EL (cell line): ENCODE measurements around the gene GIMAP7.
"Not testable (repeated sequence)": the region's sequence is repeated elsewhere in the genome, so short reads cannot be mapped to it uniquely, and the experiment has no call there.

Experiments
- DNase-seq: peaks from one replicate; pipeline ENCODE4 v3.0.0-alpha.2; 2016

GIMAP7 gene

GRCh38 chr7:150514748-150515222, at the start of gene GIMAP7:
TSS of gene GIMAP7 (plus strand) at chr7:150514872. CDS start at chr7:150519975, 5,103 bp downstream.
- no peak for DNase-seq

- DNase-seq = no peak
Observed at GRCh38 chr7:150464962-150465361, 49.7 kb upstream of the GIMAP7 start.

- DNase-seq = no peak
Observed at GRCh38 chr7:150465414-150465813, 49.3 kb upstream of the GIMAP7 start.

- DNase-seq = no peak
Observed at GRCh38 chr7:150466477-150466876, 48.2 kb upstream of the GIMAP7 start.

GRCh38 chr7:150468241-150468640, 46.4 kb upstream of the GIMAP7 start:
- no peak for DNase-seq

- no peak for DNase-seq
Observed at GRCh38 chr7:150471886-150472285, 42.8 kb upstream of the GIMAP7 start.

GRCh38 chr7:150473902-150474301, 40.8 kb upstream of the GIMAP7 start:
- DNase-seq = no peak

- no peak for DNase-seq
Observed at GRCh38 chr7:150476285-150476684, 38.4 kb upstream of the GIMAP7 start.

- no peak for DNase-seq
Observed at GRCh38 chr7:150476819-150477631, 37.6 kb upstream of the GIMAP7 start.

GRCh38 chr7:150479023-150479716, 35.5 kb upstream of the GIMAP7 start:
- DNase-seq = no peak

- no peak for DNase-seq
Observed at GRCh38 chr7:150481186-150481920, 33.3 kb upstream of the GIMAP7 start.

- DNase-seq = no peak
Observed at GRCh38 chr7:150481922-150482321, 32.8 kb upstream of the GIMAP7 start.

GRCh38 chr7:150483514-150483913, 31.2 kb upstream of the GIMAP7 start:
- DNase-seq = not testable (repeated sequence)

GRCh38 chr7:150484071-150484470, 30.6 kb upstream of the GIMAP7 start:
- not testable (repeated sequence) for DNase-seq

- DNase-seq = no peak
Observed at GRCh38 chr7:150487625-150488024, 27.0 kb upstream of the GIMAP7 start.

GRCh38 chr7:150489782-150490181, 24.9 kb upstream of the GIMAP7 start:
- no peak for DNase-seq

GRCh38 chr7:150493442-150493841, 21.2 kb upstream of the GIMAP7 start:
- DNase-seq = not testable (repeated sequence)

- DNase-seq = no peak
Observed at GRCh38 chr7:150502519-150502918, 12.2 kb upstream of the GIMAP7 start.

GRCh38 chr7:150503155-150503554, 11.5 kb upstream of the GIMAP7 start:
- no peak for DNase-seq

- no peak for DNase-seq
Observed at GRCh38 chr7:150503581-150503980, 11.1 kb upstream of the GIMAP7 start.

- no peak for DNase-seq
Observed at GRCh38 chr7:150507947-150508602, 6.6 kb upstream of the GIMAP7 start.

GRCh38 chr7:150511048-150511447, 3.6 kb upstream of the GIMAP7 start:
- no peak for DNase-seq

GRCh38 chr7:150513758-150514157, 914 bp upstream of the GIMAP7 start:
- no peak for DNase-seq
